Gastroesophageal sphincter (tissue), 3 donors: ENCODE results near the gene MEA1.

Source experiments
- CTCF ChIP-seq, 4 experiments: fragments of 200-600 bp in 2 of 4; fragments of 450-650 bp in 2 of 4; sonication (generic) in 1 of 4; IDR thresholded peaks; one replicate each; pipeline ENCODE4 v1.5.1; 2017 to 2019; ENCODE audit warnings: antibody characterized with exemption in 4 of 4, mild to moderate bottlenecking in 2 of 4, moderate library complexity in 2 of 4
- EP300 ChIP-seq: sonication (generic); formaldehyde crosslinking; IDR thresholded peaks from one replicate; pipeline ENCODE4 v1.6.1; 2017; ENCODE audit warnings: antibody characterized with exemption, mild to moderate bottlenecking

- no peak for TF ChIP-seq CTCF (IDR thresholded peaks at IDR 0.05)
- no peak for TF ChIP-seq EP300
Measured at GRCh38 chr6:43037706-43038105, 24.0 kb upstream of the MEA1 start.
